Tibial nerve (tissue), 4 donors: Measurements from ENCODE around the gene SLC44A5. TPM values are rescaled to one million over a fixed set of nuclear protein-coding genes. Genes with fewer than 3 reads are reported as not detected.

Experiments
- DNase-seq, 2 donors: peaks; one replicate each; pipeline ENCODE4 v3.0.0-alpha.2; 2019; ENCODE audit warnings: low spot score in 2 of 2
- H3K27ac ChIP-seq, 4 donors: fragments of 200-600 bp; sonication (generic) in 3 of 4; one replicate each; pipeline ENCODE4 v1.5.1; 2017 to 2019; ENCODE audit warnings: mild to moderate bottlenecking in 1 of 4
- H3K27me3 ChIP-seq, 2 donors: fragments of 200-600 bp; sonication (generic) in 1 of 2; one replicate each; pipeline versions ENCODE4 v1.5.1 to v1.6.0; 2017 to 2019
- H3K36me3 ChIP-seq, 3 donors: fragments of 200-600 bp; sonication (generic); one replicate each; pipeline ENCODE4 v1.5.1; 2018 to 2019
- H3K4me1 ChIP-seq, 4 donors: fragments of 200-600 bp; sonication (generic) in 3 of 4; one replicate each; pipeline ENCODE4 v1.5.1; 2017 to 2019
- H3K4me3 ChIP-seq, 4 donors: fragments of 200-600 bp; sonication (generic) in 3 of 4; one replicate each; pipeline ENCODE4 v1.5.1; 2017 to 2019; ENCODE audit warnings: mild to moderate bottlenecking in 1 of 4, moderate library complexity in 1 of 4
- H3K9me3 ChIP-seq, 4 donors: fragments of 200-600 bp; sonication (generic) in 3 of 4; one replicate each; pipeline ENCODE4 v1.5.1; 2017 to 2019
- EP300 ChIP-seq, 2 donors: sonication (generic); formaldehyde crosslinking; IDR thresholded peaks; one replicate each; pipeline ENCODE4 v1.6.1; 2017; ENCODE audit warnings: antibody characterized with exemption in 2 of 2, mild to moderate bottlenecking in 1 of 2
- POLR2A ChIP-seq, 2 donors: fragments of 450-650 bp; IDR thresholded peaks; one replicate each; pipeline ENCODE4 v1.6.1; 2017; ENCODE audit warnings: antibody characterized with exemption in 2 of 2, mild to moderate bottlenecking in 2 of 2, moderate library complexity in 2 of 2
- WGBS, 2 donors: methylation state at CpG; one replicate each; pipeline ENCODE4 v1.1.5; 2018; 5-methylcytosine and 5-hydroxymethylcytosine counted together
- total RNA-seq, 4 donors: library from RNA; depleted of rRNA; stranded (reverse); fragments of >200 nt; gene quantifications; one replicate each; pipeline ENCODE4 v1.1.0, GENCODE V29; 2016
- TF ChIP-seq, protein P1 (sequence below), 5 experiments: fragments of 200-600 bp in 3 of 5; fragments of 450-650 bp in 2 of 5; sonication (generic) in 3 of 5; IDR thresholded peaks; one replicate each; pipeline ENCODE4 v1.5.1; 2016 to 2019; ENCODE audit warnings: antibody characterized with exemption in 5 of 5, mild to moderate bottlenecking in 3 of 5, moderate library complexity in 2 of 5

SLC44A5 gene
- total RNA-seq, 4 donors from 2014 or later = 0.21 TPM; not detected in 3

DNA sequence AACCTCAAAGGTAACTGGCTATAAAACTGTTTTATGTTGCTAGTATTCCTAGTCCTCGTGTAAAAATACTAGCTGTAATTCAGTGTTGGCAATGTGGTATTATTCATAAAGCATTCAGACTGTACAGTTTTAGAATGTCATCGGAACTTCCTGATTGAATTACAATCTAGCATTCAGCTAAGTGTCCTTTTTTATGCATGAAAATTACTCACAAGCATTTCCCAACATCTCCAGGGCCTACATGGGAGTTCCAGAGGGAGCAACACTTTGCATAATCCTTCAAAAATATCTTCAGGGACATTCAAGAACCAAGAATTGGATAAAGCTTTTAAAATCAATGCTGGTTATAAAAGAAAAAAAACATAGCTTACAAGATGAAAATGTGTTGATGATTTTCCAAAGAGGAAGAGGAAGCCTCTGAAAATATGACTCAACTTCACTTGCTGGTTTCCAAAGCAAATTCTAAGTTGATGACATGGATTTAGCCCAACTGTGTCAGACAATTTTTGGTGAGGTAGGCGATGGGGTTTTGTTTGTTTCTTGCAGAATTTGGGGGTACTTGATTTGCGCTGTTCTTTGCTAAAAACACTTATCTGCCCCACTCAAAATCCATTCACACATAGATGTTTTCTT is 137.8 kb downstream of the SLC44A5 start:
- Histone ChIP-seq H3K4me1 (no peaks in the 10 kb centered on the region), H3K4me3 (no peak overlapping the region), H3K36me3 (no peaks in the 10 kb centered on the region), H3K27me3 (no peaks in the 10 kb centered on the region), H3K9me3 (no peaks in the 10 kb centered on the region), H3K27ac (no peak overlapping the region)
- TF ChIP-seq, protein P1, sequence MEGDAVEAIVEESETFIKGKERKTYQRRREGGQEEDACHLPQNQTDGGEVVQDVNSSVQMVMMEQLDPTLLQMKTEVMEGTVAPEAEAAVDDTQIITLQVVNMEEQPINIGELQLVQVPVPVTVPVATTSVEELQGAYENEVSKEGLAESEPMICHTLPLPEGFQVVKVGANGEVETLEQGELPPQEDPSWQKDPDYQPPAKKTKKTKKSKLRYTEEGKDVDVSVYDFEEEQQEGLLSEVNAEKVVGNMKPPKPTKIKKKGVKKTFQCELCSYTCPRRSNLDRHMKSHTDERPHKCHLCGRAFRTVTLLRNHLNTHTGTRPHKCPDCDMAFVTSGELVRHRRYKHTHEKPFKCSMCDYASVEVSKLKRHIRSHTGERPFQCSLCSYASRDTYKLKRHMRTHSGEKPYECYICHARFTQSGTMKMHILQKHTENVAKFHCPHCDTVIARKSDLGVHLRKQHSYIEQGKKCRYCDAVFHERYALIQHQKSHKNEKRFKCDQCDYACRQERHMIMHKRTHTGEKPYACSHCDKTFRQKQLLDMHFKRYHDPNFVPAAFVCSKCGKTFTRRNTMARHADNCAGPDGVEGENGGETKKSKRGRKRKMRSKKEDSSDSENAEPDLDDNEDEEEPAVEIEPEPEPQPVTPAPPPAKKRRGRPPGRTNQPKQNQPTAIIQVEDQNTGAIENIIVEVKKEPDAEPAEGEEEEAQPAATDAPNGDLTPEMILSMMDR (IDR thresholded peaks at IDR 0.05) = no peak
- TF ChIP-seq EP300 (IDR thresholded peaks at IDR 0.05) (no peak), POLR2A (IDR thresholded peaks at IDR 0.05) (no peak)
- 50 to 58% methylated on average over 4 of the region's 4 CpGs for WGBS, 2 donors
- no peak for DNase-seq

DNA sequence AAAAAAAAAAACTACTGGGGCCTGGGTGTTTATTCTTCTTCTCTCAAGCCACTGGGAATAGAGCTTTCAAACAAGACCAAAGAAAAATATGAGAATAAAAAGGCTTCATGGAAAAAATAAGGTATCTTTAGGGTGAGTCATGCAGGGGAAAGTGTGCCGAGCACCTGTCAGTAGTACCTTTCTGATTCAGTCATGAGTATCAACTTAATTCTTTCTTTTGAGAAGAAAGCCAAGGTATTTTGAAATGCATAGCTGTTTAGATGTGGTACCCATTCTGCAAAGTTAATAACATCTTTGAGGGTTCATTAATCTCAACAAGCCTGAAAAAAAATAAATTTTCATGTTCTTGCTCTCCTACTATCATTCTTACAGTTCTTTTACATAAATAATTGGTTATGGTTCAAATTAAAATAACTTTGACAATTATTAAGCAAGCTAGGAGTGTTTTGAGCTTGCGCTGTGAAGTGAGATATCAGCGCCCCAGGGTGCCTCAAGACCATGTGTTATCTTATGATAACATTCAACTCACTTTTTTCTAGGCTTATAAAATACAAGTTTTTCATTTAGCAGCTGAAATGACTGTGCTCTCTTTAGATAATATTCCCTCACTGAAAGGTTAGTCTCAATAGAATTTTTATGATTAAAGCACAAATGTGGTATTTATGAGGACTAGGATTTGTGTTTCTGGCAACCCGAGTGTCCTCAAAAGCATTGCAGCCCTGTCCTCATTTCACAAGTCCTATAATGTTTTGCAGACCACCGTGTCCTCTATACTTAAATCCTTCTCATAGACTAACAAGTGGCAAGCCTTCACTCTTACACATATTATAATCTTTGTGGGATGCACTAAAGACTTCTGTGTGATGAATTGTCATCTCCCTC is 138.6 kb downstream of the SLC44A5 start:
- Histone ChIP-seq H3K9me3 (no peaks in the 10 kb centered on the region), H3K36me3 (no peaks in the 10 kb centered on the region), H3K27me3 (no peaks in the 10 kb centered on the region), H3K4me3 (no peak overlapping the region), H3K27ac (no peak overlapping the region), H3K4me1 (no peaks in the 10 kb centered on the region)
- no peak for TF ChIP-seq POLR2A (IDR thresholded peaks at IDR 0.05)
- no peak for DNase-seq
- WGBS, 2 donors = 70 to 74% methylated on average over 5 of the region's 5 CpGs

DNA sequence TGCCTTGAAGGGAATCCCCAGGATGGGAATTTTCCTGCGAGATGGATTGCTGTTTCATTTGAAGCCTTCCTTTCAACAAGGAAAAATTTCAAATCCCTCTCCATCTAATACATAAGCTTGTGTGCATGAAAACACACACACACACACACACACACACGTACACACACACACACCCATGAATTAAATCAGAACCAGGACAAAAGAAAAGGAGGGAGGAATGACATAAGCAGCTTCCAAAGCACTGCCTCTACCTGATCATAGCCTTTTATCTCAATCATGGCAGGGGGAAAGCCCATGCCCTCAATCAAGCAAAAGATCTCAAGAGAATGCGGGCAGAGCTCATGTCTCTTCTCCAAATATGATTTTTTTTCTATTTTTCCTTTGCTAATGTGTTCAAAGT is 139.7 kb downstream of the SLC44A5 start:
- WGBS, 2 donors = 72 to 76% methylated on average over 3 of the region's 3 CpGs
- no peaks in the 10 kb centered on the region for H3K9me3 ChIP-seq
- no peaks in the 10 kb centered on the region for H3K4me1 ChIP-seq
- no peak overlapping the region for H3K4me3 ChIP-seq
- TF ChIP-seq, protein P1 (IDR thresholded peaks at IDR 0.05) = no peak
- TF ChIP-seq POLR2A (IDR thresholded peaks at IDR 0.05) (no peak), EP300 (IDR thresholded peaks at IDR 0.05) (no peak)
- H3K27ac ChIP-seq = no peak overlapping the region
- no peaks in the 10 kb centered on the region for H3K36me3 ChIP-seq
- DNase-seq = no peak
- no peaks in the 10 kb centered on the region for H3K27me3 ChIP-seq

DNA sequence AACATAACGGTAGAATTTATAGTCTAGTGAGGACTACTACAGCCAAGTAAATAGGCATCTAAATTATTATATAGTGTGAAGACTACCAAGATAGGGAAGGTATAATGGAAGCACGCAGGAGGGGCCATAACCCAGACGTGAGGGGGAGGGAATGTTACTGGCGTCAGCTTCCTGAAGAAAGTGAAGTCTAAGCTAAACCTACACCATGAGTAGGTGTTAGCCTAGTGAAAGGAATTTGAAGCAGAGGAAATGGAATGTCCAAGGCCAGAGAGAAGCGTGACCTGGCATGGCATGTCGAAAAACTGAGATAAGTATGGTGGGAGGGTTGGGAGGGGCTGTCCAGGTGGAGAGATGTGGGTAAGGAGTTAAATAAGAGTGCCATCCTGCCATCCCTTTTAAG is 140.5 kb downstream of the SLC44A5 start:
- no peak for DNase-seq
- Histone ChIP-seq H3K27me3 (no peaks in the 10 kb centered on the region), H3K4me1 (no peaks in the 10 kb centered on the region), H3K9me3 (no peaks in the 10 kb centered on the region), H3K36me3 (no peaks in the 10 kb centered on the region), H3K4me3 (no peak overlapping the region), H3K27ac (no peak overlapping the region)
- no peak for TF ChIP-seq POLR2A (IDR thresholded peaks at IDR 0.05)
- TF ChIP-seq EP300 (IDR thresholded peaks at IDR 0.05) = no peak
- TF ChIP-seq, protein P1 (IDR thresholded peaks at IDR 0.05) = no peak
- 79 to 83% methylated on average over 6 of the region's 6 CpGs for WGBS, 2 donors

DNA sequence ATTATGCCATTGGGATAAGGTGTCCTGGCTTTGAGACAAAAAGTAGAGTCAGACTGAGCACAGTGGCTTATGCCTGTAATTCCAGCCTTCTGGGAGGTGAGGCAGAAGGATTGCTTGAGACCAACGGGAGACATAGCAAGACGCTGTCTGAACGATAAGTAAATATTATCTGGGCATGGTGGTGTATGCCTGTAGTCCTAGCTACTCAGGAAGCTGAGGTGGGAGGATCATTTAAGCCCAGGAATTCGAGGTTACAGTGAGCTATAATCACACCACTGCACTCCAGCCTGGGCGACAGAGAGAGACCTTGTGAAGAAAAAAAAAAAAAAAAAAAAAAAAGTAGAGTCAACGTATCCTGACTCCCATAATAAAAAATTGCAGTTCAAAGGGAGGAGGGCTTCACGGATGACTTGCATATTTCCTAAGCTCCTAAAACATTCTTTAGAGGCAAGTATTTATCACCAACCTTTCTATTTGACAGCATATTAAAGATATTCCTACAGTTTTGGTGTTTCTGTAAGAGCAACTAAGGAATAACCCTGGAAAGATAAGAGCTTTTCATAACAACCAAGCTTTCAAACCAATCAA is 141.2 kb downstream of the SLC44A5 start:
- WGBS, 2 donors = 79 to 80% methylated on average over 7 of the region's 7 CpGs
- Histone ChIP-seq H3K4me3 (no peak overlapping the region), H3K27ac (no peak overlapping the region), H3K36me3 (no peaks in the 10 kb centered on the region), H3K4me1 (no peaks in the 10 kb centered on the region), H3K9me3 (no peaks in the 10 kb centered on the region), H3K27me3 (no peaks in the 10 kb centered on the region)
- DNase-seq = no peak
- TF ChIP-seq EP300 (IDR thresholded peaks at IDR 0.05) = no peak
- TF ChIP-seq, protein P1 (IDR thresholded peaks at IDR 0.05) = no peak
- no peak for TF ChIP-seq POLR2A (IDR thresholded peaks at IDR 0.05)
